Cerebellar cortex (tissue), 1 donor: ENCODE measurements around the gene RERE.

Experiments used
- DNase-seq: peaks from one replicate; pipeline ENCODE4 v3.0.0-alpha.2; 2015; ENCODE audit warnings: low spot score

RERE gene

DNA sequence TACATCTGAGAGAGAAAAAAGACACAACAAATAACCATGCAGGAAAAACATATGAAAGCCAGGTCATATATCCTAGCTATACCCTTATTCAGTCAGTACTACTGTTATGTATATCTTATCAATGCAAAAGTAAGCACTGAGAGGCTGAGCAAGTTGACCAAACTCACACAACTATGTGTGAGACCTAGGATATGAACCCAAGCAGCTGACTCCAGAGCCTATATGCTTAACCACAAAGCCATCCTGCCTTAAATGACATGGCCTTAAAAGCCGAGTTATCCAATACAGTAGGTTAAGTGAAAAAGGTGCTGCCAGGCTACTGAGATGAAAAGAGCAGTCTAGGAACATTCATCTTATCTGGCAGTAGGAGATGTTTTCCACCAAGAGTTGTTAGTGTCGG is 151.6 kb downstream of the RERE start:
- DNase-seq, result no peak

DNA sequence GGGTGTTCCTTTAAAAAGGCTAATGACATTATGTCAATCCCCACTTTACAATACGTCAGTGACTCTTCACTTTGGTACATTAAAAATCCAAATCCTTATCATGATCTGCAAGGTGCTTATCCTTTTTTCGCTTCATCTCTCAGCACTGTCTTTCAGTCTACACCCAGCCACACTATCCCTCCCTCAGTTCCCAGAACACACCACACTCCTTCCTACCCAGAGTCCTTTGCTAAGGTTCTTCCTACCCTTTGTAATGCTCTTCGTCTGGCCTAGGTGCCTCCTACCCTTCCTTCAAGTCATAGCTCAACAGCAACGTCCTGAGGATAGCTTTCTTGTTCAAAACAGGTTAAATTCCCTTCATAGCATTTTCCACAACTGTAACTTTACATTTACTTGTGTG is 152.6 kb downstream of the RERE start:
- no peak for DNase-seq

DNA sequence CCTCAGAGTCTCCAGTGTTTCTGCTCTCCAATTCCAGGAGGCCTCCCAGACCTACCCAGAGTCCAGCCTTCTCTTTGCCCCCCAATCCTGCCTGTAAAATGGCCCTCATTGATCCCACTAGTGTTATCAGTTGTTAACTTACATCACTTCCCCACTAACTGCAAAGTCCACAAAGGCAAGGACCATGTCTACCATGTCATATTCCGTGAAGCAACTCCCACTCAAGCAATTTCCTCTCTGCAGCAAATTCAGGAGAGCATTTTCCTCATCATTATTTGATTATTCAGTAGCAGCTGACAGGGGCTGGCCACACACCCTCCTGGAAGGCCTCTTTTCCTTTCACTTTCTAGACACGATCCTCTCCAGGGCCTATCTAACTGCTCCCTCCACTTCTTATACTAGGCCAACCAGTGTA is 153.5 kb downstream of the RERE start:
- DNase-seq, result no peak

DNA sequence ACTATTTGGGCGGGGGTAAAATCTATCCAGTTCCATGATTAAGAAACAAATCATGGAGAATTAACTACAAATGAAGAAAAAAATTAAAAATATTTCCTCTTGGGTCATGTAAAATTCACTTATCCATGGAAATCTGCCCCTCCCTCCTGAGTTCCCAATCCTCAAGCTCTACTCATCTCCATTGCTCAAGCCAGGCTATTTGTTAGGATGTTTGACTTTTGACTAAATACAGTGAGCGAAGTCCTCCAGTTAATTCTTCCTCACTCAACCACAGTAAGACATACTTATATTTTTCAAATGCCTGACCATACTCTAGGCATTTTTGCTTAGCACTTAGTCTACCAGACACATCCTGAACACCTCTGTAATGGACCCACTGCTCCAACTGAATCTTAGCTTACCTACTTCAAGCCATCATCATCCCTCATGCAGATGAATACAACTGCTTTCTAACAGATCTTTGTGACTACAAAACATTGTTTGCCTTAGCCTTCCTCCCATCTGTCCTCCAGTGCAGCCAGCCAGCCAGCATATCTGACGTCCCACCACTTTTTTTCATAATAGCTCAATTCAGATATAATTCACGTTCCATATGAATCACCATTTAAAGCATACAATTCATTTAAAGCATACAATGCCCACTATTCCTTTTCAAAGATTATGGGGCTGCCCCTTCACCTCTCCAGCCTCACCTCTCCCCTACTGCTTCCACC is 154.2 kb downstream of the RERE start:
- no peak for DNase-seq

DNA sequence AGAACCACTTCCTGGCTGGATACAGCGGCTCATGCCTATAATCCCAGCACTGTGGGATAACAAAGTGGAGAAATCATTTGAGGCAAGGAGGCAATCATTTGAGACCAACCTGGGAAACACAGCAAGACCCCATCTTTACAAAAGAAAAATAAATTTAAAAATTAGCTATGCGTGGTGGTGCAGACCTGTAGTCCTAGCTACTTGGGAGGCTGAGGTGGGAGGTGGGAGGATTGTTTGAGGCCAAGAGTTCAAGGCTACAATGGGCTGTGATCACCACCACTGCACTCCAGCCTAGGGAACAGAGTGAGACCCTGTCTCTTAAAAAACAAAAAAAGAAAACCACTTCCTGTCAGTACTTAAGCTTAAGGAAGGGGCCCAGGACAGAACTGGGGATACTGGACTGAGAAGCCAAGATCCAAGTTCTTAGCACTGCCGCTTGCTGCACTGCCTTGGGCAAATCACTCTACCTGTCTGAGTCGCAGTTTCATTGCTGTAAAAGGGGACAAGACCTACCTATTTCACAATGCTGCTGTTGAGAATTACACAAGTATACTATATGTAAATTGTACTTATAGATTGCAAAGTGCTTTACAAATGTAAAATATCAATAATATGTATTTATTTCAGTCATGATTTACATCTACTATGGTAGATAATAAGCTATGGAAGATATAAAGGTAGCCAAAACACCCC is 154.9 kb downstream of the RERE start:
- DNase-seq, result no peak

DNA sequence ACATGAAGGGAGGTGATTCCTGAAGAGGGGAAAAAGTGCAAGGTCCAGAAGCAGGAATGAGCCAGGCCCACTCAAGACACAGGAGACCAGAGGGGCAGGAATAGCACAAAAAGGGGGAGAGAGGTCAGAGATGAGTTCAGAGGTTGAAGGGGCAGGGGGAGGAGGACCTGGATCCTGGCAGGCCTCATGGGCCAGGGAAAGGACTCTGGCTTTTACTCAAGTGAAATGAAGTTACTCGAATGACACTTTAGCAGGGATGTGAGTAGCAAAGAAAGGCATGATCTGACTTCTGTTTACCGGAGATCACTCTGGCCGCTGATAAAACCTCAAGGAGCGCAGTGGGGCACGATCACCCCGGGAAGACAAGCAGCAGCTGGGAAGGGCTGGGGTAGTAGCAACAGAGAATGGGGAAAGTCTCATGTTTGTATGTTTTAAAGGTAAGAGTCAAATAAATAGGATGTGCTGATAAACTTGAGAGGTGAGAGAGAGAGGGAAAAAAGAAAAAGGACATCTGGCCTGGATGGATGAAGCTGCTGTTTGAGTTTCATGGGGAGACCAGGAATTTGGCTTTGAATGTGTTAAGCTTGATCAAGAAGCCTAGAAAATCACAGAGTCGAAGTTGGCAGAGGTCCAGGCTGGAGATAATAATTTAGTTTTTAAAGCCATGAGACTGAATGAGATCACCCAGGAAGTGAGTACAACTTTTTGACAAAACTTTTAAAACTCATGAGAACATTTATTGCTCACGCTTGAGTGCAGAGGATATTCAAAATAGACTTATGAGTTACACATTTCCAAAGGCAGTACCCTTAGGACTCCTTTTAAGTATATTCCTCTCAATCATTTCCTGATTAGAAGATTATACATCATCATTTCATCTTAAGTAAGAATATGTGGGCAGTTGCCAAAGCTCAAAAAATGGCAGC is 156.0 kb downstream of the RERE start:
- DNase-seq, result no peak

DNA sequence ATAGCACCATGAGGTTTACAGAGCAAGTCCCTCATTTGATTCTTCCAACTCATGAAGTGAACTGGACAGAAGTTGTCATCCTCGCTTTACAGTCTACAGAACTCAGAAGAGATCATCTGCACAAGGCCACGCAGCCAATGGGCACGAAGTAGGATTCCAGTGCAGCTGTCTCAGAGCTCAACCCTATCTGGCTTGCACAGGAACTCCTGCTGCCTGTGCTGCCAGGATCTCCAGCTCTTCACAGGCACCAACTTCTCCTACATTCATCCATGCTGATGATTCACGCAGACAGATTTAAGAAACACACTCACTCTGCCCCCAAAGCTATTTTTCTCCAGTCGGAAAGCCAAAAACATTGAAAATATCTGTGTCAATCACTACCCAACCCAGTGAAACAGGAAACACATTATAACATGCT is 157.0 kb downstream of the RERE start:
- DNase-seq, result peak; percentile 74

DNA sequence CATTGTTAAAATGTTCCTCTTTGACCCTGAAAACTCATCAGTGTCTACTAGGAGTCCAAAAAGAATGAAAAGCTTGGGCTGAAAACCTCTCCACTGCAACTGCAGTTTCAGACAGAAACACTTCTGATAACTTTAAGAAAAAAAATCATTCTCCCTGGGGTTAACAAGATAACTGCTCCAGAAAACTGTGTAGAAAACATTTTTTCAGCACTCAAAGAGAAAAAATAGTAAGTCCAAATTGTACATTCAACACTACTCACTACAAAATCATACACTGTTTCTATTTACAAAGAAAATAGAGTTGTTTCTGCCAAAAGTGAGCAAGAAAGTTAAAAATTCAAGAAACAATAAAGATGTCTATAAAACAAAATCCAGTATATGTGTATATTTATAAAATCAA is 157.8 kb downstream of the RERE start:
- DNase-seq, result no peak

DNA sequence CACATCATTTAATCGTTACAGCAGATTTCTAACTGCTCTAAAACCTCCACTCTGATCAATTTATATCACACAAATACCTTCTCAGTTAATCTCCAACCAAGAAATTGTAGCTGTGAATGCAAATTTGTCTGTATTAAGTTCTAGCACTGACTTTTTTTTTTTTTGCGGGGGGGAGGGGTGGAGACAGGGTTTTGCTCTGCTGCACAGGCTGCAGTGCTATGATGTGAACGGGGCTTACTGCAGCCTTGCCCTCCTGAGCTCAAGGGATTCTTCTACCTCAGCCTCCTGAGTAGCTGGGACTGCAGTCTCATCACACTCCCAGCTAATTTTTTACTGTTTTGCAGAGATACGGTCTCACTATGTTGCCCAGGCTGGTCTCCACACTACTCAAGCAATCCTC is 163.6 kb downstream of the RERE start:
- no peak for DNase-seq

DNA sequence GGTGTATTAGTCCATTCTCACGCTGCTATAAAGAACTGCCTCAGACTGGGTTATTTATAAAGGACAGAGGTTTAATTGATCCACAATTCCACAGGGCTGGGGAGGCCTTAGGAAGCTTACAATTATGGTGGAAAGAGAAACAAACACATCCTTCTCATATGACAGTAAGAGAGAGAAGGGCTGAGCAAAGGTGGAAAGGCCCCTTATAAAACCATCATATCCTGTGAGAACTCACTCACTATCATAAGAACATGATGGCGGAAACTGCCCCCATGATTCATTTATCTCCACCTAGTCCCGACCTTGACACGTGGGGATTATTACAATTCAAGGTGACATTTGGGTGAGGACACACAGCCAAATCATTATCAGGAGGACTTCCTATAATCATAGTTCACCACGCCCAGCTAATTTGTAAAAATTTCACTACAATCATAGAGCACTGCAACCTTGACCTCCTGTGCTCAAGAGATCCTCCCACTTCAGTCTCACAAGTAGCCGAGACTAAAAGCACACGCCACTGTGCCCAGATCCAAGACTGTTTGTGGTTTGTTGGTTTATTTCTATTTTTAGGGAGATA is 164.9 kb downstream of the RERE start:
- DNase-seq, result no peak

DNA sequence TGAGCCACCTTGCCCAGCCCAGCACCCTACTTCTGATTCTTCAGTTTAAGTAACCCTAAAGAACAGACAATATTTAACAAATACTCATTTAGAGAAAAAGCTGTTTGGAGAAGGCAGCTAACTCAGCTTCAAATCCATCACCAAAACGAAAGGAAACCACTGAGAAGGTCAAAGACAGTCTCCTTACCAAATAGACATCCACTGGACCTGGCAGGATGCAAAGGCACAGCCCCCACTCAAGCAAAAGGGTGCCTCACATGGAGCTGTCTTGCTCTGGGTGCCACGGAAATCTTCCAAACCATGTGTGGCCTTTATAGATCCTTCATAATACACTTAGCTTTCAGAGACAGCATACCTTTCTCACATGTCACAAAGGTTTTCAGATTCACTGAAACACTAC is 165.5 kb downstream of the RERE start:
- no peak for DNase-seq

DNA sequence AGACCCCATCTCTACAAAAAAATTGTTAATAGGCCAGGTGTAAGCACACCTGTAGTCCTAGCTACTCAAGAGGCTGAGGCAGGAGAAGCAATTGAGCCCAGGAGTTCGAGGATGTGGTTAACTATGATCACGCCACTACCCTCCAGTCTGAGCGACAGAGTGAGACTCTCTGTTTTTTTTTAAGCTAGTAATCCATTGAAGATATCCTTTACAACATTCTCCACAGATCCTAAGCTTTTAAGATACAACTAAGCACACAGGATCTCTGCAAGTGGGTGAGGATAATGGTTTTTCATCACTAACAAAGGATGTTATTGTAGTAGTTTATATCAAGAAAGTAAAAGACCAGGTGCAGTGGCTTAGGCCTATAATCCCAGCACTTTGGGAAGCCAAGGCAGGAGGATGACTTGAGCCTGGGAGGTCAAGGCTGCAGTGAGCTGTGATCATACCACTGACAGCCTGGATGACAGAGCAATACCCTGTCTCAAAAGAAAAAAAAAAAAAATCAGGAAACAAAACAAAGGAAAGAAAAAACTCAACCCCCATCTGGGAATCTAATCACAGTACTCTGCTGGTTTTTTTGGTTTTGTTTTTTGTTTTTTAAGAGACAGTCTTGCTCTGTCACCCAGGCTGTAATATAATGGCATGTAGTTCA is 166.1 kb downstream of the RERE start:
- DNase-seq, result no peak

DNA sequence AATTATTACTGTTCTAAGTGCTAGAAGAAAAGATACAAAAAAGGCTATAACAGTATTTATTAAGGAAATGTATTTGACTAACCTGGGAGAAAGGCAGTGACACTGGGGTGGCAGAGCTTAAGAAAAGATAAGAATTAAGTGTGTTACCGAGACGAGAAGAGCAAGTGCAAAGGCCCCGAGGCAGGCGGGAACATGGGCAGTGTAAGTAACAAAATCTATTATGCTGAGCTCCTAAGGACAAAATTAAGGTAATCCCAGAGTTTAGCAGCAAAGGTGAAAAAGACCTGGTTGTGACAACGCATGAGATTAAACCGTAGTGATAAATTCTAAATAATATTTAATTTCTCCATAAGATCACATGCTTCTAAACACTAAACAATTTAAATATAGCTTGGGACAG is 167.6 kb downstream of the RERE start:
- DNase-seq, result no peak

DNA sequence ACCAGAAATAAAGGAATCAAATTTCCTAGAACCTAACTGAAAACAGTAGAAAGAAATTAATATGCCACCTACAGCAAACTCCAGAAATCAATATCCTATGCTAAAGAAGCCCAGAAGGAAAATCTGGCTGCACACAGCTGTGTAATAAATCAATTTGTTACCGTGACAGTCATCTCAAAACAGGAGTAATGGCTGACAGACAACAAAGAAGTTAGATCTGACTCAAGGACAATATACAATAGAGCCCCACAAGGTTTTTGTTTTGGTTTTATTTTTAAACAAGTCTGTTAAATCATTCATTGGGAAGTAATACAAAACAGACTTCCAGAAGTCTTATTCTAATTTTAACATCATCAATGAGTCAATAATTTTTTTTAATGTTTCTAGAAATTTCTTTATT is 168.4 kb downstream of the RERE start:
- DNase-seq, result no peak

DNA sequence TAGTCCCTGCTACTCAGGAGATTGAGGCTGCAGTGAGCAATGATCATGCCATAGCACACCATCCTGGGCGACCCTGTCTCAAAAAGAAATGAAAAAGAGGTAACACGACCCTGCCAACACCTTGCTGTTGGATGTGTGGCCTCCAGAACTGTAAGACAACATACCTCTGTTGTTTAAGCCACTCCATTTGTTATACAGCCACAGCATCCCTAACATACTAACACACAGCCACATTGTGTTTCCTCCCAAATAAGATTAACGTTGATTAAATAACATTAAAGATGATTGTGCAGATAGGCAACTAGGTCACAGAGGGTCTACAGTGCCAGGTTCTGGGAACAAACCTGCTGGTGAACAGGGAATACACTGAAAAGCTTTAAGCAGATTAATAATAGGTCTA is 170.4 kb downstream of the RERE start:
- no peak for DNase-seq

DNA sequence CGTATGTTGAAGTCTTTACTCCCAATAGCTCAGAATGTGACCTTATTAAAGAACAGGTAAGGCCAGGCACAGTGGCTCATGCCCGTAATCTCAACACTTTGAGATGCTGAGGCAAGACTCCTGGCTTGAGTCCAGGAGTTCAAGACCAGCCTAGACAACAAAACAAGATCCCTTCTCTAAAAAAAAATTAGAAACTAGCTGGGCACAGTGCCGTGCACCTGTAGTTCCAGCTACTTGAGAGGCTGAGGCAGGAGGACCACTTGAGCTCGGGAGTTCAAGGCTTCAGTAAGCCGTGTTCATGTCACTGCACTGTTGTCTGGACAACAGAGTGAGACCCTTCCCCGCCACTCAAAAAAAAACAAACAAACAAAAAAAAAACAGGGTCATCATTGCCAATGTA is 171.3 kb downstream of the RERE start:
- no peak for DNase-seq

DNA sequence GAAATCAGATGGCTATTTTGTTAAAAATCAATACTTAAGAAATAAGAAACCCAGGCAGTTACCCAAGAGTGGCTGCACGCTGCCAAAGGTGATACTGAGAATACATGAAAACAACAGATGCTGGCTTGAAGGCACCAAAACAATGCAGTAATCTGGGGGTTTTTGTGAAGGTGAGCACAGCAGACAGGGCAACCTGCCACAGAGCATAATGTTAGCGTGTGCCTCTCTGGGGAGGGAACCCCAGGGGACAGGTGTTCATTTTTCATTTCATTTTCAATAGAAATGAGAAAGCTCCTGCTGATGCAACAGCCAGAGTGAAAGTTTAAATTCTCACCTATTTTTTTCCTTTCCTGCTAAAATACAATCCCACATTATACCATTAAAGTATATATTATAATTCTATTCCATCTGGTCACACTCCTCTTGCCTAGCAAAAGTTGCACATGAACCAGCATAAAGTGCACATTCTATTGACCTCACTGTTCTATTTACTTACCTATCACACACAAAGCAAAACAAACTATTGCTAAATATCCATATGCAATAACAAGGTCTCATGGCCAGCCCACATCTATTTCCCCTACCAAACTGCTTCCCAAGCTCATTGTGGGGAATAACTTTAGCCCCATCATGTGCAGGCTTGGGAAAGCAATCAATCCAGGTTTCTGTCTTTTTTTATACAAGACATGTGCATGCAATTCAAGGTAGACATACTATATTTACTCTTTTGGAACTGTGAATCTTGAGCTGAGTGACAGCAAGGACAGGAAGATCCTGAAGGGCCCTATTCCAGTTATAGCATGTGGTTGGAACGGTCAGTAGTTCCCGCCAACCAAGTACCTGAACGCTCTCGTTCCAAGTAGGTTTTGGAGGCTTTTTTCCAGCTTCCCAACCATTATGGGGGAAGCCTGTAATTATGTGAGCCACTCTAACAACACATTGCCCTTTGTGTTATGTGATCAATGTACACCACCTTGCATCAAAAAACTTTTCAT is 173.6 kb downstream of the RERE start:
- DNase-seq, result peak; percentile 52

DNA sequence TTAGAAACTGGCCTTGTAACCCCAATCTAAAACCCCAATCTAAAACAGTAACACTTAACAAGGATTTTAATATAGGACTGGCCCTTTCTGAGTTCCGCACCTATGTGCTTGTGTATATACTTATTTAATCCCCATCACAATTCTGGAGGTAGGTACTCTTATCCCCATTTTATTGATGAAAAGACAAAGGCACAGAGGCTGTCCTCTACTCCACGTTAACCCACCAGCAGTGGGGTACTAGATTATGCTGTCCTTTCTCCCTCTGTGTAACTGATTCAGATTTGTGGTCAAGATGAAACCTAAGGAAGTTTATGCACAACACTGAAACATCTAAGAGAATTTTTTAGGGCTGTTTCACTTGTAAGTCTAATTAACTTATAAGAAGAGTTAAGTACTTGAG is 175.3 kb downstream of the RERE start:
- no peak for DNase-seq

DNA sequence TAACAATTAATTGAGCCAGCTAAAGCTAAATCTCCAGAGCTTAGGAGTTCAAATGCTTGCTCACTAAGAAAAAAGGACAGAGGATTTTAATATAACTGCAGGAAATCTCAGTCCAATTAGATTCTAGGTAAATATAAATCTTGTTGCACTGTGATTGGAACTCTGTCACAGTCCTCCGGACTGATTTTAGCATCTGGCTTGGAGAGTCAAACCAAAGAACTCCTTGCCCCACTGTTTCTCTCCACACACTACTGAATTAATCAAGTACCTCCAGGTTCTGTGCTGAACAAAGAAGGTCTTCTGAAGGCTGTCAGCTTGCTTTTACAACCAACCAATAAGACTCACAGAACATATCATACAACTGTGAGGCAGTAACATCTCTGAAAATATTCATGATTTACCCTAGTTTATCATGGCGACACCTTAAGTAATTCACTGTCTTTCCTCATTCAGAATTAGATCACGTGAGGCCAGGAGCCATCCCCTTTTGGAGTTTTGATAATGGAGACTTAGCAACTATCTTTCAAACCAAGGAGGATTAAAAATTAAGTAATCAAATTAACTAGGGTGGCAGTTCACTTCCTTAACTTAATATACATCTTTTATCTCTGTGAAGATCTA is 176.0 kb downstream of the RERE start:
- DNase-seq, result peak; percentile 43

DNA sequence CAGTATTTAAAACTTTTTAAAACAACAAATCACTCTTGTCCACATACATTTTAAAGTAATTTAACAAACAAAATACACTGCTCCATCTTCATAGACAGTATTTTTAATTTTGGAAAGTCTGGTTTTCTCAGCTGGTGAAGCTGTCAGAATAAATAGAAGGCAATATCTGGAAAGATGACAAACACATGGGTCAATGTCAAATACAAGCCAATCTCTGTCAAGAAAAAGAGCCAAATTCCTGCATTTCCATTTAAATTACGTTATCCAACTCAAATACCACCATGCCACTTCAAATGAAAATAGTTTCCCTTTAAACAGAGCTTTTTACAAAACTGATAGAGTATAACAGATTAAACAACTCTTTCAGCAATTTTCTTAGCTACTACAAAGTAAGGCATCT is 176.5 kb downstream of the RERE start:
- DNase-seq, result peak; percentile 28
